UCSD-AML1 (cell line): ENCODE results near the gene RCCD1.

Experiments used
- DNase-seq: peaks from one replicate; lab custom pipeline; 2025; ENCODE audit not compliant: unreplicated experiment; lab: John Stamatoyannopoulos, UW

Gene RCCD1

DNA sequence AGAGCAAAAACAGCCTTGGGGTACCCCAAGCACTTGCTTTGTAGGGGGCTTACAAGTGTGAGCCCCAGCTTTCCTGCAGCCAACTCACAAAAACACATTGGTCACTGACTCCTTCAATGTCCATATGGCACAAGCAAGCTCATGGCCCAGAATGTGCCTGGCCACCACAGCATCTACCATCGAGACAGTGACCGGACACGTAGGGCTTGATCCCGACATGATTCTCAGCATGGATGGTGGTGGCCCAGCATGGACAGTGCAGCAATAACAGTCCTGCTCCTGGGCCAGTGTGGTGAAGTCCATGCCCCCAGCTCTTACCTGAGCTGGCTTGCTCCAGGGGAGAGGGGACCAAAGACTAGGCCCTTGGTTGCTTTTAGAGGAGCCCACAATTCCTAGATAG is 13.6 kb upstream of the RCCD1 start:
- no peak for DNase-seq

DNA sequence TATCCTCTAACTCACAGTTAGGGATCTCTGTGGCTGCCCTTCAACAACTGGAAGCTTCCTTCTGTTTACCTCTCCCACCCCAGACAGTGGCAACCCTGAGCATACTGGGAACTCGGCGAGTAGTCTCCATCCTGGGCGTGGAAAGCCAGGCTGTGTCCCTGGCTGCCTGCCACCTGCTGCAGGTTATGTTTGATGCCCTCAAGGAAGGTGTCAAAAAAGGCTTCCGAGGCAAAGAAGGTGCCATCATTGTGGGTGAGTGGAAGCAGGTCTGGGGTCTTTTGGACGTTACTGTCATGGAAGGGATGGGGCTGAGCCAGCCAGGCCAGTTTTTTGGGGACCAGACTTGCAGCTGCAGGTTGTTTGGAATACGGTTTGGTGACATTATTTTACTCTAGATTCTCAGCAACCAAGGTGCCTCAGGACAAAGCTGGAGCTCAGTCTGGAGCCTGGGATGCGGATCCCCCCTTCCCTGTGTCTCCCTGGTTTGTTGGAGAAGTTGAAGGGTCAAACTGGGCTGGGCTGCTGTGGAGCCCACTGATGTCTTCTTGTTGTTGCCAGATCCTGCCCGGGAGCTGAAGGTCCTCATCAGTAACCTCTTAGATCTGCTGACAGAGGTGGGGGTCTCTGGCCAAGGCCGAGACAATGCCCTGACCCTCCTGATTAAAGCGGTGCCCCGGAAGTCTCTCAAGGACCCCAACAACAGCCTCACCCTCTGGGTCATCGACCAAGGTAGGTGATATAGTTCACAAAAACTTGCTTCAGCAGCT is 12.1 kb upstream of the RCCD1 start:
- no peak for DNase-seq

GRCh38 chr15:90945091-90945490 is 9.6 kb upstream of the RCCD1 start:
- DNase-seq: no peak

DNA sequence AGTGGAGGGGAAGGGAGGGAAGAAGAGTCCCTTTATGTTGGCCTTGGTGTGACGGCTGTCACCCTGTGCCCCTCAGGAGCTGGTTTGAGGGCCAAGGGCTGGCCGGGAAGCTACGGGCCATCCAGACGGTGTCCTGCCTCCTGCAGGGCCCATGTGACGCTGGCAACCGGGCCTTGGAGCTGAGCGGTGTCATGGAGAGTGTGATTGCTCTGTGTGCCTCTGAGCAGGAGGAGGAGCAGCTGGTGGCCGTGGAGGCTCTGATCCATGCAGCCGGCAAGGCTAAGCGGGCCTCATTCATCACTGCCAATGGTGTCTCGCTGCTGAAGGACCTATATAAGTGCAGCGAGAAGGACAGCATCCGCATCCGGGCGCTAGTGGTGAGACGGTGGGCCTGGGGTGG is 8.1 kb upstream of the RCCD1 start:
- DNase-seq: no peak

- no peak for DNase-seq
These were observed 7.6 kb upstream of the RCCD1 start for GRCh38 chr15:90946941-90947576.

- DNase-seq: no peak
These were observed 6.9 kb upstream of the RCCD1 start for GRCh38 chr15:90947577-90948357.

DNA sequence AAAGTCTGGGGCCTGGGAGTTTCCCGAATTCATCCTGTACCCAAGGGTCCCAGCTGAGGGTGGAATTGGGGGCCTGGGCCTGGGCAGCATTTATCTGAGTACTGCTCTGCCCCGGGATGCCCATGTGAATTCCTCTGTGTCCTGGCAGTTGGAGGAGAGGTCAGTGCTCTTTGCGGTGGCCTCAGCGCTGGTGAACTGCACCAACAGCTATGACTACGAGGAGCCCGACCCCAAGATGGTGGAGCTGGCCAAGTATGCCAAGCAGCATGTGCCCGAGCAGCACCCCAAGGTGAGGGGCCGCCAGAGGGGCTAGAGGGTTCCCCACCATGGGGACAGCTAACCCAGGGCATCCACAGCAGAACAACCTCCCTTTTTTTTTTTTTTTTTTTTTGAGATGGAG is 6.2 kb upstream of the RCCD1 start:
- no peak for DNase-seq

DNA sequence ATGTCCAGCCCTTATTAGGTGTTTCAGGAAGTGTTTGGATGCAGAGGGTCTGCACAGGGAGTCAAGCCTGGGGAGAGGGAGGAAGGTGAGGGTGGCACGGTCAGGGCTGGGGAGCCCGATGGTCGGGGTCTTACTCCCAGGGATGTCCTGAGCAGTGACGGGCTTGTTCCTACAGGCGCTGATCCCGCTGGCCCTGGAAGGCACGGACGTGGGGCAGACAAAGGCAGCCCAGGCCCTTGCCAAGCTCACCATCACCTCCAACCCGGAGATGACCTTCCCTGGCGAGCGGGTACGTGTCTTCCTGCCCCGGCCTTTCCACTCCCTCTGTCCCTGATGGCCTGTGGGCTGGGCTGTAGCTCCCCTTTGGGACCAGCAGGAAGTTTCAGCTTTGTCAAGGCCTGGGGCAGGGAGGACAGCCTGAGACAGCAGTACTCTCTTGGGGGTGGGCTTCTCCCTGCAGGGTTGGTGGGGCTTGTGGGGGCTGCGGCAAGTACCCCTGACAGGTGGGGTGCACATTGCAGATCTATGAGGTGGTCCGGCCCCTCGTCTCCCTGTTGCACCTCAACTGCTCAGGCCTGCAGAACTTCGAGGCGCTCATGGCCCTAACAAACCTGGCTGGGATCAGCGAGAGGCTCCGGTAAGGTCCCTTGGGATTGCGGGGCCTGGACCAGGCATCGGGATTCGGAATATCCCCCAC is 4.6 kb upstream of the RCCD1 start:
- DNase-seq: no peak

- no peak for DNase-seq
These were observed 4.0 kb upstream of the RCCD1 start for GRCh38 chr15:90950676-90951075.

DNA sequence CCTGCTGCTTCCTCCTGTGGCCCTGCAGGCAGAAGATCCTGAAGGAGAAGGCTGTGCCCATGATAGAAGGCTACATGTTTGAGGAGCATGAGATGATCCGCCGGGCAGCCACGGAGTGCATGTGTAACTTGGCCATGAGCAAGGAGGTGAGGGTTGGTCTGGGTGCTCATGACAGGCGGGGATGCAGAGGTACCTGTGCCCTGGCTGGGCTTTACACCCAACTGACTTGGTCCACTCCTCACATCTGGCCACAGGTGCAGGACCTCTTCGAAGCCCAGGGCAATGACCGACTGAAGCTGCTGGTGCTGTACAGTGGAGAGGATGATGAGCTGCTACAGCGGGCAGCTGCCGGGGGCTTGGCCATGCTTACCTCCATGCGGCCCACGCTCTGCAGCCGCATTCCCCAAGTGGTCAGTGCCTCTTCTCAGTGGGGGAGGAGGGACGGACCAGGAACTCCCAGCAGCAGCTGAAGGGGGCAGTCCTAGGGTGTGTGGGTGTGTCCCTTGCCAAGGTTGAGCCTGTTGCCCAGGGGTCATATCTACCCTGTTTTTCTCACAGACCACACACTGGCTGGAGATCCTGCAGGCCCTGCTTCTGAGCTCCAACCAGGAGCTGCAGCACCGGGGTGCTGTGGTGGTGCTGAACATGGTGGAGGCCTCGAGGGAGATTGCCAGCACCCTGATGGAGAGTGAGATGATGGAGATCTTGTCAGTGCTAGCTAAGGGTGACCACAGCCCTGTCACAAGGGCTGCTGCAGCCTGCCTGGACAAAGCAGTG is 1.6 kb upstream of the RCCD1 start:
- DNase-seq: no peak

- DNase-seq: no peak
These were observed 555 bp upstream of the RCCD1 start for GRCh38 chr15:90953947-90954711.

- DNase-seq: no peak
These were observed 1.1 kb downstream of the RCCD1 start for GRCh38 chr15:90955624-90956273.

DNA sequence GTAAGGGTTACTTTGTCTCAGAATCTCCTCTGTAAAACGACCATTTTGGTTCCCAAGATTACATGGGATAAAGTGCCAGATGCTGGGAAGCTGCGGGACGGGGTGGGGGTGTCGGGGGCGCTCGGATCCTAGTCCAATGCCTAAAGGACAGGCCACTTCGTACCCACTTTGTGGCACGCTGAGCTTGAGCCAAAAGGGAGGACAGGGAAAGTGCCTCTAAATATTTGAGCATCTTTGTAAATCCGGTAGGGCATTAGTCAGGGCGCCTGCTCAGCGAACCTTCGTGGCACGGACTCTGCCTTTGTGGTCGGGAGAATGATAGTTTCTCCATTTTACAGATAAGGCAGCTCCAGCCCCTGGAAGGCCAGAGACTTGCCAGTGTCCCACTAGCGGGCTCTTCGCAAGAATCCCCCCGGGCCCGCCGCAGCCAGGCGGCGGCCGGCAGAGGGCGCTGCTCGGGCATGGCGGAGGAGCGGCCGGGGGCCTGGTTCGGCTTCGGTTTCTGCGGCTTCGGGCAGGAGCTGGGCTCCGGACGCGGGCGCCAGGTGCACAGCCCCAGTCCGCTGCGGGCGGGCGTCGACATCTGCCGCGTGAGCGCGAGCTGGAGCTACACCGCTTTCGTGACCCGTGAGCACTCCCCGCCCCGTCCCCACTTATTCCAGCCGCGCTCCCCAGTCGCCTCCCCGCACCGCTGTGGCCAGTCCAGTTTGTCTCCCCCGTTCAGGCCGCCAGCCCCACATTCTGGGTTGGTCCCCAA is 1.8 kb downstream of the RCCD1 start:
- no peak for DNase-seq

DNA sequence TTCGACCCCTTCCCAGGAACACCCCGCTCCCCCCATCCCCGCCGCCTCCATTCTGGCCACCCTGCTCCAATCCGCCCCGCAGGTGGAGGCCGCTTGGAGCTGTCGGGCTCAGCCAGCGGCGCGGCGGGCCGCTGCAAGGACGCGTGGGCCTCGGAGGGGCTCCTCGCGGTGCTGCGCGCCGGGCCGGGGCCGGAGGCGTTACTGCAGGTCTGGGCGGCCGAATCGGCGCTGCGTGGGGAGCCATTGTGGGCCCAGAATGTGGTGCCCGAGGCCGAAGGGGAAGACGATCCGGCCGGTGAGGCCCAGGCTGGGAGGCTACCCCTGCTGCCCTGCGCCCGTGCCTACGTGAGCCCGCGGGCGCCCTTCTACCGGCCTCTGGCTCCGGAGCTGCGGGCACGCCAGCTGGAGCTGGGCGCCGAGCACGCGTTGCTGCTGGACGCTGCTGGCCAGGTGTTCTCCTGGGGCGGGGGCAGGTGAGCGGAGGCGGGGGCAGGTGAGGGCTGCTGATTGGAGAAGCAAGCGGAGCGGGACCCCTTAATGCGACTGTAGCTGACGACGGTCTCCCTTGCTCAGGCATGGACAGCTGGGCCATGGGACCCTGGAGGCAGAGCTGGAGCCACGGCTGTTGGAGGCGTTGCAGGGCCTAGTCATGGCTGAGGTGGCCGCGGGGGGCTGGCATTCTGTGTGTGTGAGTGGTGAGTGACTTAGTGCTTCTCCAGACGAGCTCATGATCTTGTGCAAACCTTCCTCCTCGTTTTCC is 2.5 kb downstream of the RCCD1 start:
- DNase-seq: no peak

DNA sequence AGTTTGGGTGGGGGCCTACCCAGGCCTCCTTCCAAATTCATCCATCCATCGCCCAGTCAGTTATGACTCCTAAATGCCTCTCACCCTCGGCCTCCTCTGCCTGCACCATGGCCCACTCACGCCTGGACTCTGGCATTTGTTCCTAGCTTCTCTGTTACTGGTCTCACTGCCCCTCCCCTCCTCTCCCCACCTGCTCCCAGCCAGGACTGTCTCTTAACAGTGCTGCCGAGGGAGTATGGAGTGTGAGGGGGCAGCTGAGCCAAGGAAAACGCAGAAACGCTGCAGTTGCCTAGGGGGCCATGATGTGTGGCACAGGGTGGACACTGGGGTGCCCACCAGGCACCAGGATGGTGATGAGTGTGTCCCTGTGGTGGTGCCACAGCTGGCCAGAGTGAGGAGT is 3.1 kb downstream of the RCCD1 start:
- no peak for DNase-seq

GRCh38 chr15:90959028-90959595 is 4.4 kb downstream of the RCCD1 start:
- DNase-seq: no peak

DNA sequence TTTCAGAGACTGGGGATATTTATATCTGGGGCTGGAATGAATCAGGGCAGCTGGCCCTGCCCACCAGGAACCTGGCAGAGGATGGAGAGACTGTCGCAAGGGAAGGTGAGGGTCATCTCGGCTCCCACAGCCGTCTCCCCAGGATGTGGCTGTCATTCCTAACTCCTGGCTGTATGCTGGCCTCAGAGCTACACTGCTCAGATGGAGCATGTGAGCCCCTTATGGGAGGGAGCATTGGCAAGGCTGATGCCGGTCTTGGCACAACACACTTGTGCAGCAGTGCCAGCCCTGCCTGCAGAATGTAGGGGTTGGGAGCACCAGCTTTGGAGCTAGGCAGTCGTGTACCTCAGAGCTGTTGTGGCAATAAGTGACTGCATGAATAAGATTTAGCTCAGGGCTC is 5.2 kb downstream of the RCCD1 start:
- DNase-seq: no peak
